IPS-18c (cell line): ENCODE data around the gene RUNDC1.
A peak's percentile ranks its signal among the peaks of the same experiment; 100 is the strongest.
"Not testable (repeated sequence)": the region's sequence is repeated elsewhere in the genome, so short reads cannot be mapped to it uniquely, and the experiment has no call there.

Source experiments
- H3K4me3 ChIP-seq: 2 replicates; pipeline ENCODE4 v1.7.0; 2013; ENCODE audit warnings: low read depth, mild to moderate bottlenecking, low read length, moderate library complexity; ENCODE audit not compliant: insufficient read depth
- H3K9me3 ChIP-seq: one replicate; pipeline ENCODE4 v1.6.1; 2013; ENCODE audit warnings: mild to moderate bottlenecking, low read length, moderate library complexity; ENCODE audit not compliant: control insufficient read depth, insufficient read depth

Gene RUNDC1

DNA sequence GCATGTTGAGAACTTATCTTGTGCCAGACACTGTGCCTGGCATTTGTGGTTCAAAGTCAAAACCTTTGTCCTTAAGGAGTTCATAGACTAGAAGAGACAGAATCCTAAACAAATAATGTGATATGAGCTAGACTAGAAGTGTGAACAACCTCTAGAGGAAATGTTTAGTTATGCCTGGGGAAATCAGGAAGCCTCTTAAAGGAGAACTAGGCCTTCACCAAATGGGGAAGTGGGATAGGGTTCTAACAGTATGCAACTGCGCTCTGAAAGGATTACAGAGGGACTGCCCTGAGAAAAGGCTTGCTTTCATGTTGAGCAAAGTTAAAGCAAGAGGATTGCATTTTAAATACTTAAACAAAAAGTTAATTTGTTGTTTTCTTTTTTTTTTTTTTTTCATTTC lies 4.9 kb downstream of the RUNDC1 start:
- H3K9me3 ChIP-seq: no peaks in the 10 kb centered on the region
- no peak overlapping the region for H3K4me3 ChIP-seq

DNA sequence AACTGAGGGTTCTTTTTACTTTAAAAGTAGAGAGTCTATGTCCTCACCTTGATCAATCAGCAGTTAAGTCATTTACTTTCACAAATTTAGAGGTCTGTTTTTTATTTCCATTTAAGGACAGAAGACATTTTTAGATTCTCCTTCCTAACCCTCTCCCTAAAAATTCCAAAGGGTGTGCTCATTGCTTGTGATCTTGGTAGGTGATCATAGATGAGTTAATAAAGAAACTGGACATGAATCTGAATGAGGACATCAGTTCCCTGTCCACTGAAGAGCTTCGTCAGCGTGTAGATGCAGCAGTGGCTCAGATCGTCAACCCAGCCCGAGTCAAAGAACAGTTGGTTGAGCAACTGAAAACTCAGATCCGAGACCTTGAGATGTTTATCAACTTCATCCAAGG lies 8.8 kb downstream of the RUNDC1 start:
- no peak overlapping the region for H3K4me3 ChIP-seq
- H3K9me3 ChIP-seq: no peaks in the 10 kb centered on the region

DNA sequence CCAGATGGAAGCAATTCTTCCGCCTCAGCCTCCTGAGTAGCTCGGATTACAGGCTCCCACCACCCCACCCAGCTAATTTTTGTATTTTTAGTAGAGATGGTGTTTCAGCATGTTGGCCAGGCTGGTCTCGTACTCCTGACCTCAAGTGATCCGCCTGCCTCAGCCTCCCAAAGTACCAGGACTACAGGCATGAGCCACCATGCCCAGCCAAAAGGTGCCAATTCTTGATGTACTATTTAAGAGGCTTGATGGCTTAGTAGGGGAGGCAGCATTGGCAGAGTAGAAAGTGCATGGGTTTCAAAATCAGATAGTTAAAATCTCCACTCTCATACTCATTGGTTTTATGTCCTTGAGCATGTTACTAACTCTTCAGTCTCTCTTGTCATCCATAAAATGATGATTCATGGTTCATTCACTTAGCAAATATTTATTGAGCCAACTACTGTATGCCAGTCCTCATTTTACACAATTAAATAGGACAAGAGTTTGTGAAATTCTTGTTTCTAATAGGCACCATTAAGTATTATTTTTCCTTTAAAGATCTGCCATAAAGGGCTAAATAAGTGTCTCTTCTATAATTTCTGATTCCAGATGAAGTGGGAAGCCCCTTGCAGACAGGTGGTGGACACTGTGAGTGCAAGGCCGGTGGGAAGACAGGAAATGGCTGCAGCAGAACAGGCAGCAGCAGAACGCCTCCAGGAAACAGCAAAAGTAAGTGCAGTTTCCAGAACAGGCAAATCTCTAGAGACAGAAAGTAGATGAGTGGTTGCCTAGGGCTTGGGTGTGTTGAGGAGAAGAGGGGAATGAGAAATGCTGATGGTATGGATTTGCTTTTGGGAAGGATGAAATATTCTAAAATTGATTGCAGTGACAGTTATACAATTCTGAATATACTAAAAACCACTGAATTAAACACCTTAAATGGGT lies 9.6 kb downstream of the RUNDC1 start:
- Histone ChIP-seq H3K9me3 (no peaks in the 10 kb centered on the region), H3K4me3 (no peak overlapping the region)

DNA sequence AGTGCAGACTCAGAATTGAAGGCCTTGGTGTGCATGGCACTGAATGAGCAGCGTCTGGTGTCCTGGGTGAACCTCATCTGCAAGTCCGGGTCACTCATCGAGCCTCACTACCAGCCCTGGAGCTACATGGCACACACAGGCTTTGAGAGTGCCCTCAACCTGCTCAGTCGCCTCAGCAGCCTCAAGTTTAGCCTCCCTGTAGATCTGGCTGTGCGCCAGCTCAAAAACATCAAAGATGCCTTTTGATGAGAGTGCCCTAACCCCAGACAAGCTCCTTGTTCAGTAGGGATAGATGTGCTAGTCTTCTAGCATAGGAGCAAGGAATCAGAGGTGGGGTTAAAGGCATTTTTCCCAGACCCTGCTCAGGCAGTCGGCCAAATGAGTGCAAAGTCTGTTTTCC lies 11.1 kb downstream of the RUNDC1 start:
- Histone ChIP-seq H3K9me3 (no peaks in the 10 kb centered on the region), H3K4me3 (no peak overlapping the region)

DNA sequence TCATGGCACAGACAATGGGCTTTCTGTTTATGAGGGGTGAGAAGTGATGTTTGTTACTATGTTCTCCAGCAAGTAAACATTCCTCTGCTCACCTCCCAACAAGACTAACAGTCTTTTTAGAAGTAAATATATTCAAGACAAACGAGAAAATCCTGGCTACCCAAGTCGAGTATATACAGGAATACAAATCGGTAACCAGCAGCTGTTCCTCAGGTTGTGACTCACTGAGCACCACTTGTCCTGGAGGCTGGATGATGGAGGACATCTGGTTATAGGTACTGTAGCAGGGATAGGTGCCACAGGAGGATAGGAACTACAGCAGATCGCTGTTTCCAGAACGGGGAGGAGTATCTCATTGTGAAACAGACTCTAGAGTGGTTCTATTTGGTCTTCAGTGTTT lies 12.5 kb downstream of the RUNDC1 start:
- Histone ChIP-seq H3K4me3 (no peak overlapping the region), H3K9me3 (no peaks in the 10 kb centered on the region)

DNA sequence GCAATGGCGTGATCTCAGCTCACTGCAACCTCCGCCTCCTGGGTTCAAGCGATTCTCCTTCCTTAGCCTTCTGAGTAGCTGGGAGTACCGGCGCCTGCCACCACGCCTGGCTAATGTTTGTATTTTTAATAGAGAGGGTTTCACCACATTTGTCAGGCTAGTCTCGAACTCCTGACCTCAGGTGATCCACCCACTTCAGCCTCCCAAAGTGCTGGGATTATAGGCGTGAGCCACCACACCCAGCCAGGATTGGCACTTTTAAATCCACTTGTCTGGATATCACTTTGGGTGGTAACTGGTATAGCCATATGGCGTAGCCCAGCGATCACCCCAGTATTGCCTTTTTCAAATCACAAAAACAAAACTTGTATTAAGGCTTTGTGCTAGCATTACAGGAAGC lies 13.5 kb downstream of the RUNDC1 start:
- not testable (repeated sequence) for H3K9me3 ChIP-seq, H3K4me3 ChIP-seq

DNA sequence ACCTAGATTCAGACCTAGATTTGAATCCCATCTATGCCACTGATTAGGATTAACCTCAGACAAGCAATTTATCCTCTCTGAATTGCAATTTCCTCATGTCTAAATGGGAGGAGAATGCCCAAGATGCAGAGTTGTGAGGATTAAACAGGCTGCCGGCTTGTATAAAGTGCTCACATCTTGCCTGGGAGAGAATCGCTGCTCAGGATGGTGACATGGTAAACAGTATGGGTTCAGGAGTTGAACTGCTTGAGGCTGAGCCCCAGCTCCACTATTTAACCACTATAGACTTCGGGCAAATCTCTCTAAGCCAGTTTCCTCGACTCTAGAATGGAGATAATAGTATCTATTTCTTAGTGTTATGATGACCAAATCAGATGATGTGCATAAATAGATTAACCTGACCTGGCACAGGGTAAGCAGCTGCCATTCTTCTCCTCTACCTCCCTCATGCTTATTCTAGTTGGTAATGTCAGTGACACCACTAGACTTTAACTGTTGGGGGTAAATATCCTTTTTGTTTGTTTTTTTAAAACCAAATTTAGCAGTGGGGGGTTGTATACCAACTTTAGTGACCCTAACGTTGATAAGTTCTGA lies 17.1 kb downstream of the RUNDC1 start:
- H3K4me3 ChIP-seq: peak overlapping the region; percentile 43

DNA sequence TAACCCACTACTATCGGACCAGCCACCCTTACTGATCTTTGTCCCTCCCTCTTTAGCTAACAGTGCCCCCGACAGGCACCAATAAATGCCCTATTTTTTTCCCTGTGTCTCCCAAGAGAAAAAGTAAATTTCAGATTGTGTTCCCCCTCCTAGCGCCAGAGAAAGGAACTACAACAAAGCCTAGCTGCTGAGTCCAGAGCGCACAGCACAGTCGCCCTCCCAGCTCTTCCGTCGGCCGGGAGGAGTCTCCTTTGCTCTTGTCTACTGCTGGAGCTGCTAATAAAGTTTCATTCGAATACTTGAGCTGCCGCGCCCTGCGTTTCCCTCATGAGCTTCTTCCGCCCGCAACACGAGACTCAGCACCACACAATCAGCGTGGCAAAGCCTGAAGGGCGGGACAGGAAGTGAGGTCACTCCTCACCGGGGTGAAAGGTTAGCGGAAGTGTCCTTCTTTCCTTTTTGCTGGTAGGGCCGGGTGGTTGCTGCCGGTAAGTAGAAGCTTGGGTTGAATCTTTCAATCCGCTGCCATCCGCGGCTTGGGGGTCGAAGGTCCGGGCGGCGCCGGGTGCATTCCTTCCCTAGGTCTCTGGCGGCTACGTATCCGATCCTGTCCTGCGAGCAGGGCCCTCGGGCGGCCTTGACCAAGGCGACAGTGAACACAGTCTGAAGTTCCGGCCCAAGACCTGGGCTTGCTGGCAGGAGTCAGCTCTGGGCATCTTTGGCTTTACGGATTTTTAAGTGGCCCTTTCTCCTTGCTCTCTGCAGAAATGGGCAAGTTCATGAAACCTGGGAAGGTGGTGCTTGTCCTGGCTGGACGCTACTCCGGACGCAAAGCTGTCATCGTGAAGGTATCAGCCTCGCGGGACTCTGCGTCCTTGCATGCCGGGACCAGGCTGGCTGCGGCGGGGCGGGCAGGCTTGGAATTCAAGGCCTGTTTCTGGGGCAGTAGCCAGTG lies 17.9 kb downstream of the RUNDC1 start, which contains the start of gene RPL27:
Gene RPL27 (plus strand): TSS at position 436 of the 955 bp plus-strand sequence. CDS start 332 bp downstream, at position 768.
- Histone ChIP-seq H3K9me3 (peaks cover 2% of the 10 kb centered on the region), H3K4me3 (peak within 1 kb of the TSS; percentile 99)

More for the DNA sequence above, 17.1 kb downstream of the RUNDC1 start:
- H3K9me3 ChIP-seq: peaks cover 2% of the 10 kb centered on the region

DNA sequence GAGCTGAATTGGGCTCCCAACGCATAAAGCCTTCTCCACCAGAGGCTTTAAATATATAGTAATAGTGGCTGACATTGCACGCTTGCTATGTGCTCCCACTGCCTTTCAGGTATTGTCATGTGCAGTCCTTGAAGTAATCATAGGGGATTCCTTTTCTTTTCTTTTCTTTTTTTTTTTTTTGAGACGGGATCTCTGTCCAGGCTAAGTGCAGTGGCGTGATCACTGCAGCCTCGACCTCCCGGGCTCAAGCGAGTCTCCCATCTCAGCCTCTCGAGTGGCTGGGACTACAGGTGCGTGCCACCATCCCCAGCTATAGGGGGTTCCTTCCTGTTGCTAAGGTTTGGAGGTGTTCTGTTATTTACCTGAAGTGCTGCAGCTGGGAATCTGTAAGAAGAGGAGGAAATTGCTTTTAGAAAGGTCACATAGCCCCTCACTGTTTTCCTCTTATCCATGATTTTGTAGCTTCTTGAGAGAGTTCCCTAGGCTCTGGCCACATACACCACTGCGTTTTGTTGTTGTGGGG lies 18.7 kb downstream of the RUNDC1 start:
- H3K9me3 ChIP-seq: peaks cover 2% of the 10 kb centered on the region
- H3K4me3 ChIP-seq: peak overlapping the region; percentile 99

DNA sequence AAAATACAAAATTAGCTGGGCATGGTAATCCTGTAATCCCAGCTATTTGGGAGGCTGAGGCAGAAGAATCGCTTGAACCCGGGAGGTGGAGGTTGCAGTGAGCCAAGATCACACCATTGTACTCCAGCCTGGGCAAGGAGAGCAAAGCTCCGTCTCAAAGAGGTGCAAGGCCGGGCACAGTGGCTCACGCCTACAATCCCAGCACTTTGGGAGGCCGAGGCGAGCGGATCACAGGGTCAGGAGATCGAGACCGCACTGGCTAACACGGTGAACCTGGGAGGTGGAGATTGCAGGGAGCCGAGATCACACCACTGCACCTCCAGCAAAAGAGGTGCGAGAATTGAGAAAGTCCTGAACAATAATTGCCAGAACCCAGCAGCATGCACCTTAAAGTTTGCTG lies 20.5 kb downstream of the RUNDC1 start:
- H3K4me3 ChIP-seq, H3K9me3 ChIP-seq: not testable (repeated sequence)

DNA sequence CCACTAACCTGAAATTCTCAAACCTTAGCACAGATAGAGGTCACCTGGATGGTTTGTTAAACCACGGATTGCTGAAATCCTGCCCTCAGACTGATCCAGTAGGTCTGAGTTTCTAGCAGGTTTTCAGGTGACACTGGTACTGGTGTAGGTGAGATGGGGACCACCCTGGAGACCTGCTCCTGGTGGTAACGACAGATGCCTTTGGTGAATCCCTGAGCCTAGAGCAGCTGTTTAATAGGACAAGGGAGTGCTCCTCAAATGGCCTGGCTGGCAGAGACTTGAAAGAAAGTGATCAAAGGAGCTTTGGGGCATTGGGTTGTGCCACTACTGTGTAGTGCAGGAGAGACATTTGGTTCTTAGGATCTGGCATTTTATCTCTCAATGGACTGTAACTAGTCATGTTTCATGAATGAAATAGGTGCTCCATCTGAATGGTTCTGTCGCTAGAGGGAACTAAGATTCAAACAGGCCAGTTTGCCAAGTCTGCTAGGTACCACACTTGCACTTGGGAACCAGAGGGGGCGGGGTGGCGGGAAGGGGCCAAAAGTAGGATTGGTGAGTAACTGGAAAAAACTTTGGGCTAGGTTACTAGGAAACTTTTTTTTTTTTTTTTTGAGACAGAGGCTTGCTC lies 23.3 kb downstream of the RUNDC1 start:
- Histone ChIP-seq H3K9me3 (peaks cover 2% of the 10 kb centered on the region), H3K4me3 (no peak overlapping the region)

DNA sequence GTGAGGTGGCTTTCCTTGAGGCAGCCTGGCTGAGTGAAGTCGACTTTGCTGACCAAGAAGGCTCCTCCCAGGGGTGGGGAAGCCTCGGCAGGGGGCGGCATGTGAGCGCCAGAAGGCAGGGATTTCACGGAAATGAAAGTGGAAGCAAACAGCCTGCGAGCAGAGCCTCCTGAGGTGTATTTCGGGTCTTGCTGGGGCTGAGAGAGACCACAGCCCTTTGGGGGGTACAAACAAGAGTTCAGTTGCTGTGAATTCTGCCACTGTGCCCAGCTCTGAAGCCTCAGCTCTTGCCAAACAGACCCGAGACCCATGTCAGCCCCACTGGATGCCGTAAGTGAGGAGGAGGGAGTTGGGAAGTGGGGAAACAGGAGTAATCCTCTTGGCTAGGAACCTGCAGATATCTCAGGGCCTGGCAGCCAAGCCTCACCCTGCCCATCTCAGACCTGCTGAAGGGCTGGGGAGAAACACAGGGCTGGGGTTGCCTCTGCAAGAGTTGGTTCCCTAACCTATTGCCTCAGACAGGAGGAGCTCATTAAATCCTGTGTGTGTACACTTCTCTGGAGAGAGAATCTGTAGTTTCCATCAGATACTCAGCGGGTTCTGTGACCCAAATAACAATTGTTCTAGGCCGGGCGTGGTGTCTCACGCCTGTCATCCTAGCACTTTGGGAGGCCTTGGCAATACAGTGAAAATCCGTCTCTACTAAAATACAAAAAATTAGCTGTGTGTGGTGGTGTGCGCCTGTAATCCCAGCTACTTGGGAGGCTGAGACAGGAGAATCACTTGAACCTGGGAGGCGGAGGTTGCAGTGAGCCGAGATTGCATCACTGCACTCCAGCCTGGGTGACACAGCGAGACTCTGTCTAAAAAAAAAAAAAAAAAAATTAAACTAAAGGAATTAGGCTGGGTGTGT lies 26.5 kb downstream of the RUNDC1 start, which contains the start of gene IFI35:
Gene IFI35 (plus strand): TSS at position 146 of the 913 bp plus-strand sequence. CDS start 164 bp downstream, at position 310.
- peak within 1 kb of the TSS; percentile 42 for H3K4me3 ChIP-seq
- H3K9me3 ChIP-seq: no peaks in the 10 kb centered on the region

DNA sequence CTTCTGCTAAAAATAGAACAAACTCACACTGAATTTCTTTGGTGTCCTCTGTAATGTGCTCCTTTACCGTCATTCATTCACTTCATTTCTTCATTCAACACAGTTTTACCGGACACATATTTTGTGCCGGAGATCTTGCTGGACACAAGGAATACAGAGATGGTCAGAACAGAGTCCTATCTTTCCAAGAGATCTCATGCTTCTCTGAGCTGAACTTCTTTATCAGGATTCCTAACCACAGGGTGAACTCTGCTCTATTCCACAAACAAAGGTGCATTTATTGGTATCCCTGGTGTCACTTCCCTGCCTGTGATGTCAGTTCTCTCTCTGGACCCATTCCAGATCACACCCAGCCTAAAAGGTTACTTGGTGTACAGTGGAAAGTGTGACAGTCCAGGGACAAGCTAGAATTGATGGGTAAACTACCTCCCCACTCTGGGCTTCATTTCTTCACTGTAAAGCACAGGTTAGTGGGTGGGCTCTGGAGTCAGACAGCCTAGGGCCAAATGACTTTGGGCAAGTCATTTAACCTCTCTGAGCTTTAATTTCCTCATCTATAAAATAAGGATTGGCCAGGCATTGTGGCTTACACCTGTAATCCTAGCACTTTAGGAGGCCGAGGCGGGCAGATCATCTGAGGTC lies 30.4 kb downstream of the RUNDC1 start:
- Histone ChIP-seq H3K9me3 (no peaks in the 10 kb centered on the region), H3K4me3 (no peak overlapping the region)

DNA sequence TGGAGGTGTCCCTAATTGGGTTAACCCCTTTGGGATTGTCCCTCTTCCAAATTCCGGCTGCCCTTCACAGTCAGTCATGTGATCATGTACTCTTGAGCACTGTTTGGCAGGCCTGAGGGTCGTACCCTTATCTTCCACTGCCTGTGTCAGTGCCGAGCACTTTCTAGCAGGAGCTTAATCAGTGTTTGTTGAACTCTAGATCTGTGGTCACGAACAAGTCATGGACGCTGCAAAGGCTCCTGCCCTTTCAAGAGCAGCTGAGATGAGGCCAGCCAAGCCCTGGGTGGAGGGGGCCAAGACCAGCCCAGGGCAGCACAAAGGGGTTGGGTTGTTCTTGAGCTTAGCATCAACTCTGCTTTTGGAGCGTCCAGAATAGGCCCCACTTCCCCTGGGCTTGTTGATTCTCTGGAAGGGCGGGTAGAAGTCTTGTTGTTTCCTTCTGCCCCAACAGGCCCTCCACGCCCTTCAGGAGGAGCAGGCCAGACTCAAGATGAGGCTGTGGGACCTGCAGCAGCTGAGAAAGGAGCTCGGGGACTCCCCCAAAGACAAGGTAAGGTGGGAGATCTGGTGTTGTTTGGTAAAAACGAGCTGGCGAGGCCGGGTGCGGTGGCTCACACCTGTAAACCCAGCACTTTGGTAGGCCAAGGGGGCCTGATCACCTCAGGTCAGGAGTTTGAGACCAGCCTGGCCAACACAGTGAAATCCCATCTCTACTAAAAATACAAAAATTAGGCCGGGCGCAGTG lies 31.5 kb downstream of the RUNDC1 start:
- no peak overlapping the region for H3K4me3 ChIP-seq
- no peaks in the 10 kb centered on the region for H3K9me3 ChIP-seq

DNA sequence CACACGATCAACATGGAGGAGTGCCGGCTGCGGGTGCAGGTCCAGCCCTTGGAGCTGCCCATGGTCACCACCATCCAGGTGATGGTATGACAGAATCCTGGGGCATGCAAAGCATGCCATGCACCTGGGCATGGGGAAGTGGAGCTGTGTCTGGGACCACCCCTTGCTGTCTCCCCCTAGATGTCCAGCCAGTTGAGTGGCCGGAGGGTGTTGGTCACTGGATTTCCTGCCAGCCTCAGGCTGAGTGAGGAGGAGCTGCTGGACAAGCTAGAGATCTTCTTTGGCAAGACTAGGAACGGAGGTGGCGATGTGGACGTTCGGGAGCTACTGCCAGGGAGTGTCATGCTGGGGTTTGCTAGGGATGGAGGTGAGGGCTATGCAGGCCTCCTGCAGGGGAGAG lies 32.9 kb downstream of the RUNDC1 start:
- no peak overlapping the region for H3K4me3 ChIP-seq
- H3K9me3 ChIP-seq: no peaks in the 10 kb centered on the region
